ENCODE results near the gene GMDS.

GMDS gene

GRCh38 chr6:1884313-1884712 is 361.1 kb downstream of the GMDS start:
- no peak for DNase-seq

GRCh38 chr6:1878330-1878729 is 367.1 kb downstream of the GMDS start:
- no peak for DNase-seq

GRCh38 chr6:1873781-1874180 is 371.6 kb downstream of the GMDS start:
- DNase-seq = no peak

DNA sequence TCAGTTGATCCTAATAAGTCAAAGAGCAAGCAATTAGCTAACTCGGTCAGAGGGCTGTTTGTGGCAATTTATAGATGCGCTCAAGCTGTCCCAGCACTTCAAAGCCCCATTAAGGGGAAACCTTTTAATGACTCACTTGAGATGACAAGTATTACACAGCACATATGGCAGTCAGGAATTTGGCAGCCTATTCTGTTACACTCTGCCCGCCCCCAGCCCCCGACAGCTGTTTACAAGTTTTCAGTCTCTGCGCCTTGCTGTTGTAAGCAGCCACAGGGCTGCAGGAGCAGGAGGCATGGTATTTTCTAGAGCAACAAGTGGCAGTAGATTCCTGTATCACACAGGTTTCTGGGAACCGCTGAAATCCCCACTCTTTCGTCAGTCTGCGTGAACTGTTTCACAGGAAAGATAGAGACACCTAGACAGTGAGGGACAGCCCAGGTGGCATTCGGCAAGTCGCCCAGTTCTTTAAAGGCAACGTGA is 372.7 kb downstream of the GMDS start:
- no peak for DNase-seq

GRCh38 chr6:1871724-1872315 is 373.6 kb downstream of the GMDS start:
- no peak for DNase-seq

DNA sequence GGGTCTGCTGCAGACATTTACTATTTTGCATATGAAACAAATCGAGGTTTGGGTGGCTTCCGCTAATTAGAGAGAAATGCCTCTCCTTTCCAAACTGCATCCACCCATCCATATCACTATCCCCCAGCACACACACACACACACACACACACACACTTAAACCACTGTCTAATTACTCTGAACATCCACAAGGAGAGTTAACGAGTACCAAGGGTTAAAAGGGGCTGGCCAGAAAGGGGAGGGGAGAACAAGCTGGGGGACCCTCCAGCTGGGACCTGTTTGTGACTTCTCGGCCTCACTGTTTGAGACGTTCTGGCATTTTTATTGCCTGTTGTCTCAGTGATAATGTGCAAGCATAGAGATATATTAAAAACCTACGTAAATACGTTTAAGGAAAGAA is 374.5 kb downstream of the GMDS start:
- no peak for DNase-seq

- no peak for DNase-seq
Observed at GRCh38 chr6:1870251-1870650, 375.2 kb downstream of the GMDS start.

- DNase-seq = no peak
Observed at GRCh38 chr6:1869769-1870168, 375.6 kb downstream of the GMDS start.

DNA sequence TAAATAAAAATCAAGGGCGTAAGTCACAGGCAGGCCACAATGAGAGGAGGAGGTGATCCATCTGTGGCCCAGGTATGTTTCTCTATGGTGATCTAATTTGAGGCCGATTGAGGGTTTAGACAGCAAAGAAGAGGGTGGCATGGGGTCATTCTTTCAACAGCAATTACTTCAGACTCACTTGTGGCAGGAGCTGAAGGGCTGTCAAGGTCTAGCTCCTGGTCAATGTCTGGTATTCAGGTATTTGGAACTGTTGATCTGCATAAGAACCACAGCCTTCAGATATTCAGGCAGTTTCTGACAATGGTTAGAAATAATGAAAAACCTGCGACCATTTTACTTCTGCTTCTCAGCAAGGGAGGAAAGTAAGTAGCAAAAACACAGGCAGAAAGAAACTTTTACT is 376.1 kb downstream of the GMDS start:
- no peak for DNase-seq

GRCh38 chr6:1868561-1869261 is 376.7 kb downstream of the GMDS start:
- no peak for DNase-seq

DNA sequence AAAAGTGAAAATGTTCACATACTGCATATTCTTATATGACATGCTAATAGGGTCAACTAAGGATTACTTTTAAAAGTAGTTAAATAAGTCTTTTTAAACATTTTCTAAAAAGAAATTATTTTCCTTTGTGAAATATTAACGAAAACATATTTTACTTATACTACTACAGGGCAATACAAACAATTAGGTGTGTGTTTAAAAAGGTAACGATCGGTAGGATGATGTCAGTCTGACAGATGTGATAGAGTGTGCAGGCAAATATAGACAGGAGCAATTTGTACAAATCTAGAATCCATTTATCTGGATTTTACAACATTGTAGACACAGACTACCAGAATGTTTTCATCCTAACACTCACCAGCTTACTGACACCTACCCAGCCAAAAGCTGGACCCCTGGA is 378.2 kb downstream of the GMDS start:
- no peak for DNase-seq

GRCh38 chr6:1865585-1865984 is 379.8 kb downstream of the GMDS start:
- DNase-seq = no peak

DNA sequence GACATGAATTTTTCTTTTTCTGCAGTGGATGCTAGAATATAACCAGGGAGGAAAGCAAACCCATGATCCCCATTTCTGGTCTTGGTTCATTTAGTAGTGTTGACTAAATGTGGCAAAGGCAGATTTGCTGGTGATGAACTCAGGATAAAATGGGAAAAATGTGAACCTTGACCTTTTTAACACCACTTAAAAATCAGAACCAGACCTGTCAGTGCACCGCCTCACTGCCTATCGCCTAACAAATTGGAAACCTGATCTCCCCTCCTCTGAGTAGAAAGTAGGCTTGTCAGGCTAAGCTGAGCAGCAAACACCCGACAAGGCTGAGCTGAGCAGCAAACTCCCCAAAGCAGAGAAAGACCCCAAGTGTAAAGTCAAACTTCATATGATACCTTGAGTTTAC is 380.9 kb downstream of the GMDS start:
- DNase-seq = no peak

DNA sequence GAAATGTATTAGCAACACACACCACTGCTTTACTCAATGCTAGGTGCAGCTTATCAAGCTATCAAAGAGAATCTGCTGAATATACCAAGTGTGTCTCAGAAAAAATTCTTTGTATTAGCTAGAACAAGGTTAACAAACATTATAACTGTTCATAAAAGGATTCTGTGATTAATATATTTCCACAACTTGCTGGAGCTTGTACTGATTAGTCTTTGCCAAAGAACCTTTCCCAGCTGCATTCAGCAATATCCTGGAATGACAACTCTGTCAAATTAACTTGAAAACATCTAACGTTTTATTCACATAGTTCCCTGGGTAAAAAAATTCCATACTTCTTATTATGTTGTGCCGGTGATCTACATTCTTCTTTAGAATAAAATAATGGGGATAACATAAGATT is 383.0 kb downstream of the GMDS start:
- DNase-seq = no peak

- DNase-seq = no peak
Observed at GRCh38 chr6:1860756-1861348, 384.6 kb downstream of the GMDS start.

GRCh38 chr6:1858859-1859258 is 386.5 kb downstream of the GMDS start:
- no peak for DNase-seq

DNA sequence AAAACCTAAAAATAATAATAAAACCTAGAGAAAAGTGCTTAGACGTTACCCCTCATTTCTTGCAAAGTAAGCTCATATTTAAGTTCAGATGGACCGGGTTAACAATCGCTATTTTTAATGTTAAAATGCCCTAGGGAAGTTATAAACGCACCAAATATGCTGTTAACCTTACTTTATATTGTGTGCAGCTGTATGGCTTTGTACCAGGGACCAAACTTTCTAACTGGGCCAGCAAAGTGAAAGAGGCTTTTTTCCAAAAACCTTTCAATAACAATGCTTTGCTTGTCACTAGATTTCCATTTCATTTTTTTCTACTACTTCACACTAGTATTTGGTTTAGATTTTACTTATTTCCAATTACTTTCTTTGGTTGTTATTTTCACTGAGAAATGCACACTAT is 387.2 kb downstream of the GMDS start:
- no peak for DNase-seq

GRCh38 chr6:1856381-1856780 is 389.0 kb downstream of the GMDS start:
- DNase-seq = peak; percentile 55

DNA sequence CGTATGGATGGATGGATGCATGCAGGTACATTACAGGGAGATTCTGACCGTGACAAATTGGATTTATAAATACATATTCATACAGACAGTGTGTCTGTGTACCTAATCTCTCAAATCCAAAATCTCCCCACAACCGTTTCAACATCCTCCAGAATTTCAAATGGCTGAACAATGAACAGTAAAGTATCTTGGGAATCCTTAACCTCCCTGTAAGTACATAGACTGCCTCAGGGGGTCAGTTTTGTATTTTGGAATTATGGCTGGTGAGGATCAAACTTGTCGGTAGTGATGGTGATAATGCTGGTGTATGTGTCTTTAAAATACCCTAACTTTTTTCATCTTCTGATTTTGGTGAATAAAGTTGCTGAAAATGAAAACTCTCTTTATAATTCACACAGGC is 389.5 kb downstream of the GMDS start:
- DNase-seq = no peak

GRCh38 chr6:1854296-1854695 is 391.1 kb downstream of the GMDS start:
- DNase-seq = no peak

GRCh38 chr6:1853761-1854160 is 391.6 kb downstream of the GMDS start:
- no peak for DNase-seq

DNA sequence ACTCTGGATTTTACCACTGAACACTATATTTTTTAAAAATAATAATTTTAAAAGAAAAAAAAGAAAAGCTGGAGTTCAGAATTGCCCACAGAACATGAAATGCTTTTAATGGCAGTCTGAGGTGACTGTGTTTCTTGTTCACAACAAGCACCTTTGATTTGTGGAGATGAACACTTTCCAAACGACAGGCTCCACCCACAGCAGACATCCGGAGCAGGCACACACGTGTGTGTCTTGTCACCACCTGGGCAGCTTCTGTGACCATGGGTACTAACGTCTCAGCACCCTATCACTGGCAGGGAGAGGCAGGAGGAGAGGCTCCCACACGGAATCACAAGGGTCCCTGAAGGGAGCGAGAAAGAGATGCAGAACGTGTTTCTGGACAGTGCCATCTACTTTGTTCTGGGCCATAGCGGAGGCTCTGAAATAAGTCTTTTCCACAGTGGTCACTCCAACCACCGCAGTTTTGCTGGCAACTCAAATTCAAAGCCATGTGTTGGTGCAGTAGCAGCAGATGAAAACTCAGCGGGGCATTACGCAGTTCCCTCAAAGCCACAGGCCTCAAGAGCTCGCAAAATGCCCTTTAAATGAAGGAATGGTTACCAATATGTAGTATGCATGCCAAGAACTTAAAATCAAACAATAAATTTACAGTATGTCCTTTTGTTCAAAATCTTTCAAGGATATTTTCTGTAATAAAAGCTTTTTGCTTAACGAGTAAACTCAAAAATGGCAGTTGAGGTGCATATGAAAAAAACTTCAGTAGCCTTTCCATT is 393.5 kb downstream of the GMDS start:
- DNase-seq = no peak

GRCh38 chr6:1850840-1851157 is 394.6 kb downstream of the GMDS start:
- DNase-seq = no peak

Measured in NCI-H1436 treated with DMSO at 0.1 percent for 48 hours (cell line).